Measurements from ENCODE around the gene GLRA2. TPM values are rescaled to one million over a fixed set of nuclear protein-coding genes. Genes with fewer than 3 reads are reported as not detected.
"Not testable (repeated sequence)": the region's sequence is repeated elsewhere in the genome, so short reads cannot be mapped to it uniquely, and the experiment has no call there.

GLRA2 gene
- total RNA-seq, 1 donor from 2014 or later, result 1.6 TPM

DNA sequence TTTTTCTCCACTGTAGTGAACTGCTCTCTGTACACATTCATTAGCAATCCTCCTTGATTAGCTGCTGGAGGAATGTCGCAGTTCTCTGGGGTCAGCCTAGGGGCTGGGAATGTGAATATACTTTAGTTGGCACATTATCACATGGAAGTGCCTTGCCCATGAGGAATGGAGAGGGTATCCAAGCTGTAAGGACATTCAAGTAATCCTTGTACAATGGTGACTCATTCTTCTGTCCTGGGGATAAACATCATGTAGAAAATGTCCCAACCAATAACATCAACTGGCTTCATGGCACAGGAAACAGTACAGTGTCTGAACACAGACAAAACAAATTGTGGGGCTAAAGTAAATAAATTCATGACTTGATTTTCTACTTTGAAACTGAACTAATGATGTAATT is 147.1 kb downstream of the GLRA2 start:
- H3K4me3 Mint-ChIP-seq, result no peak overlapping the region
- no peaks in the 10 kb centered on the region for H3K27me3 Mint-ChIP-seq
- TF ChIP-seq, protein P1, sequence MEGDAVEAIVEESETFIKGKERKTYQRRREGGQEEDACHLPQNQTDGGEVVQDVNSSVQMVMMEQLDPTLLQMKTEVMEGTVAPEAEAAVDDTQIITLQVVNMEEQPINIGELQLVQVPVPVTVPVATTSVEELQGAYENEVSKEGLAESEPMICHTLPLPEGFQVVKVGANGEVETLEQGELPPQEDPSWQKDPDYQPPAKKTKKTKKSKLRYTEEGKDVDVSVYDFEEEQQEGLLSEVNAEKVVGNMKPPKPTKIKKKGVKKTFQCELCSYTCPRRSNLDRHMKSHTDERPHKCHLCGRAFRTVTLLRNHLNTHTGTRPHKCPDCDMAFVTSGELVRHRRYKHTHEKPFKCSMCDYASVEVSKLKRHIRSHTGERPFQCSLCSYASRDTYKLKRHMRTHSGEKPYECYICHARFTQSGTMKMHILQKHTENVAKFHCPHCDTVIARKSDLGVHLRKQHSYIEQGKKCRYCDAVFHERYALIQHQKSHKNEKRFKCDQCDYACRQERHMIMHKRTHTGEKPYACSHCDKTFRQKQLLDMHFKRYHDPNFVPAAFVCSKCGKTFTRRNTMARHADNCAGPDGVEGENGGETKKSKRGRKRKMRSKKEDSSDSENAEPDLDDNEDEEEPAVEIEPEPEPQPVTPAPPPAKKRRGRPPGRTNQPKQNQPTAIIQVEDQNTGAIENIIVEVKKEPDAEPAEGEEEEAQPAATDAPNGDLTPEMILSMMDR (conservative IDR thresholded peaks at IDR 0.05), result no peak
- no peak overlapping the region for H3K27ac Mint-ChIP-seq
- peaks cover 3% of the 10 kb centered on the region for H3K4me1 Mint-ChIP-seq (ENCODE audit: unreplicated experiment)
- DNase-seq (ENCODE audit: extremely low spot score, unreplicated experiment), result no peak
- peaks cover 7% of the 10 kb centered on the region for H3K9me3 Mint-ChIP-seq
- H3K36me3 Mint-ChIP-seq, result no peaks in the 10 kb centered on the region

DNA sequence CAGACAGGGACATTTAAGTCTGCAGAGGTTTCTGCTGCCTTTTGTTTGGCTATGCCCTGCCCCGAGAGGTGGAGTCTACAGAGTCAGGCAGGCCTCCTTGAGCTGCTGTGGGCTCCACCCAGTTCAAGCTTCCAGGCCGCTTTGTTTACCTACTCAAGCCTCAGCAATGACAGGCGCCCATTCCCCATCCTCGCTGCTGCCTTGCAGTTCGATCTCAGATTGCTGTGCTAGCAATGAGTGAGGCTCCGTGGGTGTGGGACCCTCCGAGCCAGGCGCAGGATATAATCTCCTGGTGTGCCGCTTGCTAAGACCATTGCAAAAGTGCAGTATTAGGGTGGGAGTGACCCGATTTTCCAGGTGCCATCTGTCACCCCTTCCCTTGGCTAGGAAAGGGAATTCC is 159.0 kb downstream of the GLRA2 start:
- not testable (repeated sequence) for DNase-seq (ENCODE audit: extremely low spot score, unreplicated experiment); H3K4me3 Mint-ChIP-seq; H3K27me3 Mint-ChIP-seq; H3K4me1 Mint-ChIP-seq (ENCODE audit: unreplicated experiment); H3K36me3 Mint-ChIP-seq; H3K27ac Mint-ChIP-seq
- H3K9me3 Mint-ChIP-seq, result peaks cover 11% of the 10 kb centered on the region

DNA sequence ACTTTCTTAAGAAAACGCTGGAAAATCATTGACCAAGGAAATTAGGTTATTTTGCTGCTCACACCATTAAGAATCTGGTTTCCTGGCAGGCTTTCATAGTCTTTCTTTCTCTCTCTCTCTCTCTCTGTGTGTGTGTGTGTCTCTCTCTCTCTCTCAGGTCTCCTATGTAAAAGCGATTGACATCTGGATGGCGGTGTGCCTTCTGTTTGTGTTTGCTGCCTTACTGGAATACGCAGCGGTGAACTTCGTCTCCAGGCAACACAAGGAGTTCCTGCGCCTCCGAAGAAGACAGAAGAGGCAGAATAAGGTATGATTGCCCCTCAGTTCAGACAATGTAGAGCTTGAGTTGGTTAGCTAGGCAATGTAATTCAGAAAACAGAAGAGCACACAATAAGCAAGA is 161.2 kb downstream of the GLRA2 start:
- H3K27me3 Mint-ChIP-seq, result no peaks in the 10 kb centered on the region
- peaks cover 4% of the 10 kb centered on the region for H3K4me1 Mint-ChIP-seq (ENCODE audit: unreplicated experiment)
- no peak for DNase-seq (ENCODE audit: extremely low spot score, unreplicated experiment)
- TF ChIP-seq, protein P1 (conservative IDR thresholded peaks at IDR 0.05), result no peak
- H3K27ac Mint-ChIP-seq, result no peak overlapping the region
- peaks cover 11% of the 10 kb centered on the region for H3K9me3 Mint-ChIP-seq
- H3K4me3 Mint-ChIP-seq, result peak overlapping the region; percentile 52
- H3K36me3 Mint-ChIP-seq, result no peaks in the 10 kb centered on the region

DNA sequence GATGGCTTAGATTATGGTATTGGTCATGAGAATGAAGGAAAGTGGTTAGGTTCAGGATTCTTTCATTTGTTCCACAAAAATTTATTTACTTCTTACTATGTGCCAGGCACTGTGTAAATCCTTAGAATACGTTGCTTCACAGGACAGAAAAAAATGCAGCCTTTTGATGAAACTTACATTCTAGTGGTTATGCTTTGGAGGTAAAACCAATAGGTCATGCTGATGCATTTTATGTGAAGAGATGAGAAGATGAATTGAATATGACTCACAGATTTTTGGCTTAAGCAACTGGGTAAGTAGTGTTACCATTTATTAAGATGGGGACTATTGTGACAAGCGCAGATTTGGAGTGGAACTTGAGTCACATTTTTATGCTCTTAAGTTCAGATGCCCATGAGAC is 165.3 kb downstream of the GLRA2 start:
- no peak overlapping the region for H3K27ac Mint-ChIP-seq
- H3K36me3 Mint-ChIP-seq, result no peaks in the 10 kb centered on the region
- TF ChIP-seq, protein P1 (conservative IDR thresholded peaks at IDR 0.05), result no peak
- H3K4me3 Mint-ChIP-seq, result no peak overlapping the region
- H3K27me3 Mint-ChIP-seq, result no peaks in the 10 kb centered on the region
- H3K9me3 Mint-ChIP-seq, result peaks cover 4% of the 10 kb centered on the region
- no peak for DNase-seq (ENCODE audit: extremely low spot score, unreplicated experiment)
- peaks cover 4% of the 10 kb centered on the region for H3K4me1 Mint-ChIP-seq (ENCODE audit: unreplicated experiment)

DNA sequence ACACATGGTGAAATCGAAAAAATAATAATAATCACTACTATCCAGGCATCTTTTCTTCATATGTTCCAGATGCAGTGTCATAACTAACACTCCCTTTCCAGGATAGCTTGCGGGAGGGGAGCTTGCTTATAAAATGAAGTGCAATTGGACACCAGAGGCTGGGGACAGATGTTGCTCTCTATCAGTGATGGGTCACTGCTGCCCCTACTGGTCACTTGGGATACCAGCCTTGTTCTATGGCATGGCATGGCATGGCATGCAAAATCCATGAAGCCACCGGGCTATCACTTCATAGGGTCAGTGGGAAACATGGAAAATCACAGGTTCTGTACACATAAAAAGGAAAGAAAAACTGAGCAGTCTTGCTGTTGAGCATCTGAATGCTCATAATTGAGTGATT is 168.1 kb downstream of the GLRA2 start:
- Mint-ChIP-seq H3K27ac (no peak overlapping the region), H3K9me3 (no peaks in the 10 kb centered on the region), H3K27me3 (no peaks in the 10 kb centered on the region), H3K4me1 (ENCODE audit: unreplicated experiment) (no peaks in the 10 kb centered on the region), H3K4me3 (no peak overlapping the region), H3K36me3 (no peaks in the 10 kb centered on the region)
- no peak for DNase-seq (ENCODE audit: extremely low spot score, unreplicated experiment)
- TF ChIP-seq, protein P1 (conservative IDR thresholded peaks at IDR 0.05), result peak; percentile 68

DNA sequence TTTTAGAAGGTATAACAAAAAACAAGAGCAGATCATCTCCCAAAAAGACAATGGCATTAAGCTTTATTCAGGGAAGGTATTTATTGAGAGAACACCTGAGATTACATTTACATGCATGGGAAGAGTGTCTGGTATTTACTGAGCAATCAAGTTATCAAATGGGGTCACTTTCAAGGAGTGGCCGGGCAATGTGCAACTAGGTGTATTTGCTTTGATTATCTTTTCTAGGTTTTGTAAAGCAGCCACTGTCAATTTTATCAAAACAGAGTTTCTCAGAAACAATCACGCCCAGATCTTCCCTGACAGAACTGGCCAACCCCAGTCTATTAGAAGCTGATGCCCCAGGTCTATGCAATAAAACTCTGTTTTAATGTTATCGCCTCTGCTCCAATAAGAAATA is 169.5 kb downstream of the GLRA2 start:
- DNase-seq (ENCODE audit: extremely low spot score, unreplicated experiment), result no peak
- Mint-ChIP-seq H3K4me3 (no peak overlapping the region), H3K36me3 (no peaks in the 10 kb centered on the region), H3K4me1 (ENCODE audit: unreplicated experiment) (no peaks in the 10 kb centered on the region), H3K27ac (no peak overlapping the region), H3K27me3 (no peaks in the 10 kb centered on the region), H3K9me3 (no peaks in the 10 kb centered on the region)
- TF ChIP-seq, protein P1 (conservative IDR thresholded peaks at IDR 0.05), result no peak

Measured in type B pancreatic cell (in vitro differentiated cells).